ENCODE results near the gene BCAS1. TPM values are rescaled to one million over a fixed set of nuclear protein-coding genes. Genes with fewer than 3 reads are reported as not detected.

The BCAS1 gene
- total RNA-seq, 2 experiments from 2014 or later, result 0.07 to 0.17 TPM

- peaks cover 4% of the 10 kb centered on the region for H3K9me3 Mint-ChIP-seq
- CTCF ChIA-PET, result interaction anchor here (1.3 kb wide), 1 partner anchor 13 kb away, joined by 4 read pairs; no protein-coding TSS in a partner anchor
Measured at GRCh38 chr20:53947501-53948195, 122.7 kb downstream of the BCAS1 start.

GRCh38 chr20:53946106-53946505 is 124.3 kb downstream of the BCAS1 start:
- CTCF ChIA-PET, result interaction anchor here (0.7 kb wide), 1 partner anchor 56 kb away, joined by 3 read pairs; no protein-coding TSS in a partner anchor
- peaks cover 36% of the 10 kb centered on the region for H3K4me1 Mint-ChIP-seq (ENCODE audit: low read depth)

More at GRCh38 chr20:53947501-53948195, 122.7 kb downstream of the BCAS1 start:
- Mint-ChIP-seq H3K4me3 (no peak overlapping the region), H3K4me1 (ENCODE audit: low read depth) (peaks cover 33% of the 10 kb centered on the region), H3K36me3 (peaks cover 2% of the 10 kb centered on the region), H3K27ac (no peak overlapping the region), H3K27me3 (no peaks in the 10 kb centered on the region)
- no peak for DNase-seq
- POLR2A ChIA-PET, result interaction anchor here (1.0 kb wide), 1 partner anchor 338 kb away, joined by 4 read pairs; no protein-coding TSS in a partner anchor
- intact Hi-C loops (cut with micrococcal nuclease), result loop anchor here (2.0 to 10.0 kb wide), 3 partner anchors 115 to 733 kb away; no protein-coding TSS in a partner anchor

DNA sequence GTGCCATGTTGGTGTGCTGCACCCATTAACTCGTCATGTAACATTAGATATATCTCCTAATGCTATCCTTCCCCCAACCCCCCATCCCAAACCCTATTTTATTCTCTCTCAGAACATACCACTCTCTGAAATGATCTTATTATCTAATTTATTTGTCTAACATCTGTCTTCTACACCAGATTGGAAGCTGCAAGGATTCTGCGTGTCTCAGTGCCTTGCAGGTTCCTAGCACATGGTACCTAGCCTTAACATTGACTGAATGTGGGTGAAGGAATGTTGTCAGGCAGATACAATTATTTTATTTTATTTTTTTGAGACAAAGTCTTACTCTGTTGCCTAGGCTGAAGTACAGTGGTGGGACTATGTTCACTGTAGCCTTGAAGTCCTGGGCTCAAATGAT is 124.9 kb downstream of the BCAS1 start:
- Mint-ChIP-seq H3K4me1 (ENCODE audit: low read depth) (peaks cover 35% of the 10 kb centered on the region), H3K9me3 (no peaks in the 10 kb centered on the region), H3K36me3 (no peaks in the 10 kb centered on the region), H3K27ac (no peak overlapping the region), H3K27me3 (no peaks in the 10 kb centered on the region), H3K4me3 (no peak overlapping the region)
- CTCF ChIA-PET, result interaction anchor here (0.7 to 1.7 kb wide), 5 partner anchors 11 to 117 kb away, joined by 3 to 7 read pairs (median 3); no protein-coding TSS in a partner anchor
- intact Hi-C loops (cut with micrococcal nuclease), result loop anchor here (10.0 kb wide), 1 partner anchor 731 kb away; no protein-coding TSS in a partner anchor
- POLR2A ChIA-PET, result interaction anchor here (0.6 kb wide), 1 partner anchor 353 kb away, joined by 3 read pairs; no protein-coding TSS in a partner anchor
- DNase-seq, result no peak

More at GRCh38 chr20:53946106-53946505, 124.3 kb downstream of the BCAS1 start:
- no peak overlapping the region for H3K27ac Mint-ChIP-seq
- POLR2A ChIA-PET, result no interaction called here
- no peaks in the 10 kb centered on the region for H3K36me3 Mint-ChIP-seq
- no peaks in the 10 kb centered on the region for H3K27me3 Mint-ChIP-seq
- H3K4me3 Mint-ChIP-seq, result no peak overlapping the region
- no peak for DNase-seq
- no peaks in the 10 kb centered on the region for H3K9me3 Mint-ChIP-seq
- intact Hi-C loops (cut with micrococcal nuclease), result loop anchor here (10.0 kb wide), 1 partner anchor 731 kb away; no protein-coding TSS in a partner anchor

- POLR2A ChIA-PET, result interaction anchor here (0.6 kb wide), 1 partner anchor 353 kb away, joined by 3 read pairs; no protein-coding TSS in a partner anchor
- H3K4me3 Mint-ChIP-seq, result no peak overlapping the region
- no peak for DNase-seq
Measured at GRCh38 chr20:53944796-53945195, 125.6 kb downstream of the BCAS1 start.

DNA sequence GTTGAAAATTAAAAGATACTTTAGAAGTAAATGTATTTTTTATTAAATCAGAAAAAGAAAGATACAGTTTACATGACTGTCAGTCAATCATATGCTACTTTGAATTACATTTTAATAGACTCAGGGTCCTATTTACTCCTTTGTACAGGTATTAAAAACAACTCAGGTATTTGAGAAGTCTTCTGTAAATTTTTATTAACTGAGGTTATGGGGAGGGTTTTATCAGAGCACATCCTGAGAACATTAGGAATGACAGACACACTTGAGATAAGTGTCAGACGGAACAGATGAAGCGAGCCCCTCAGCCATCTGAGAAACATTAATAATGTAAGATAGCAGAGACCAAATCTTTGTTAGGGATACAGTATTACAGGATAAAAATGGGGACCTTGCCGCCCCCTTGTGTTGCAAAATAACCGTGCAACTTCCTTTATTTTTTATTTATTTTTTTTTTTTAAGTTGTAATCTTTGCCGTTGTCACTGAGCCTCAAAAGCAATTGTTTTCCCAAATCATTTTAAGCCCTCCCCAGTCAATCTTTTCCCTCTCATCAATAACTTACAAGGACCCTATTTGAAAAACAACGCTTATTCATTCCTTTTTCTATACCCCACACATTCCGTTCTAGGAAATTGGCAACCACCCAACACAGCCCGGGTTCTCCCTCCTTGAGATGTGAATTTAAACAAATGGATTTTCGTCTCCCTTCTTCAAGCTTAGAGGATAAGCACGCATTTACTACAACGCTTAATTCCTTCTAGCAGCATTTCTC is 126.7 kb downstream of the BCAS1 start:
- no peak overlapping the region for H3K4me3 Mint-ChIP-seq
- no peaks in the 10 kb centered on the region for H3K27me3 Mint-ChIP-seq
- intact Hi-C loops (cut with micrococcal nuclease), result loop anchor here (10.0 kb wide), 1 partner anchor 729 kb away; no protein-coding TSS in a partner anchor
- H3K27ac Mint-ChIP-seq, result no peak overlapping the region
- CTCF ChIA-PET, result interaction anchor here (0.8 to 1.7 kb wide), 4 partner anchors 8 to 366 kb away, joined by 3 to 7 read pairs (median 4); no protein-coding TSS in a partner anchor
- no peaks in the 10 kb centered on the region for H3K36me3 Mint-ChIP-seq
- POLR2A ChIA-PET, result no interaction called here
- no peaks in the 10 kb centered on the region for H3K9me3 Mint-ChIP-seq
- H3K4me1 Mint-ChIP-seq (ENCODE audit: low read depth), result peaks cover 28% of the 10 kb centered on the region
- DNase-seq, result peak; percentile 38

More at GRCh38 chr20:53944796-53945195, 125.6 kb downstream of the BCAS1 start:
- Mint-ChIP-seq H3K9me3 (no peaks in the 10 kb centered on the region), H3K27me3 (no peaks in the 10 kb centered on the region), H3K27ac (no peak overlapping the region), H3K4me1 (ENCODE audit: low read depth) (peaks cover 32% of the 10 kb centered on the region), H3K36me3 (no peaks in the 10 kb centered on the region)
- CTCF ChIA-PET, result interaction anchor here (0.6 to 1.7 kb wide), 8 partner anchors 10 to 367 kb away, joined by 3 to 7 read pairs (median 3); no protein-coding TSS in a partner anchor
- intact Hi-C loops (cut with micrococcal nuclease), result loop anchor here (10.0 kb wide), 1 partner anchor 730 kb away; no protein-coding TSS in a partner anchor

GRCh38 chr20:53942973-53943372 is 127.4 kb downstream of the BCAS1 start:
- POLR2A ChIA-PET, result no interaction called here
- peaks cover 22% of the 10 kb centered on the region for H3K4me1 Mint-ChIP-seq (ENCODE audit: low read depth)
- no peak overlapping the region for H3K27ac Mint-ChIP-seq
- no peaks in the 10 kb centered on the region for H3K27me3 Mint-ChIP-seq
- no peak for DNase-seq
- CTCF ChIA-PET, result no interaction called here
- H3K36me3 Mint-ChIP-seq, result no peaks in the 10 kb centered on the region
- no peak overlapping the region for H3K4me3 Mint-ChIP-seq
- intact Hi-C loops (cut with micrococcal nuclease), result loop anchor here (10.0 kb wide), 1 partner anchor 728 kb away; no protein-coding TSS in a partner anchor
- H3K9me3 Mint-ChIP-seq, result no peaks in the 10 kb centered on the region

DNA sequence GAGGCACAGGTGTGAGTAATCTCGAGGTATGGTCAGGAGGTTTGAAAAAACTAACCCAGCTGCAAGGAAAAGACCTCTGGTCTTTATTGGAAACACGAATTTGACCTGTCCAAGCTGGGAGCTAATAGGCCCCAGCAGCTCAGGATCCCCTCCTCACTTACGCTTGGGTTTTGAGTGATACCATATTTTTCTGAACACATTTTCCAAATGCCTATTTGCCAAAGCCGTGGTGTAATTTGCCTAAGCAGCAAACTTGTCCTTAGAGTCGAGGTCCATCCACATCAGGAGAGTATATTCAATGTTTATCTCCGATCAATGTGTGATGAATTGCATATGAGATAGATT is 128.0 kb downstream of the BCAS1 start:
- CTCF ChIA-PET, result interaction anchor here (1.3 to 5.5 kb wide), 2 partner anchors 17 to 363 kb away, joined by 4 to 59 read pairs; no protein-coding TSS in a partner anchor
- Mint-ChIP-seq H3K9me3 (no peaks in the 10 kb centered on the region), H3K4me1 (ENCODE audit: low read depth) (peaks cover 18% of the 10 kb centered on the region)

DNA sequence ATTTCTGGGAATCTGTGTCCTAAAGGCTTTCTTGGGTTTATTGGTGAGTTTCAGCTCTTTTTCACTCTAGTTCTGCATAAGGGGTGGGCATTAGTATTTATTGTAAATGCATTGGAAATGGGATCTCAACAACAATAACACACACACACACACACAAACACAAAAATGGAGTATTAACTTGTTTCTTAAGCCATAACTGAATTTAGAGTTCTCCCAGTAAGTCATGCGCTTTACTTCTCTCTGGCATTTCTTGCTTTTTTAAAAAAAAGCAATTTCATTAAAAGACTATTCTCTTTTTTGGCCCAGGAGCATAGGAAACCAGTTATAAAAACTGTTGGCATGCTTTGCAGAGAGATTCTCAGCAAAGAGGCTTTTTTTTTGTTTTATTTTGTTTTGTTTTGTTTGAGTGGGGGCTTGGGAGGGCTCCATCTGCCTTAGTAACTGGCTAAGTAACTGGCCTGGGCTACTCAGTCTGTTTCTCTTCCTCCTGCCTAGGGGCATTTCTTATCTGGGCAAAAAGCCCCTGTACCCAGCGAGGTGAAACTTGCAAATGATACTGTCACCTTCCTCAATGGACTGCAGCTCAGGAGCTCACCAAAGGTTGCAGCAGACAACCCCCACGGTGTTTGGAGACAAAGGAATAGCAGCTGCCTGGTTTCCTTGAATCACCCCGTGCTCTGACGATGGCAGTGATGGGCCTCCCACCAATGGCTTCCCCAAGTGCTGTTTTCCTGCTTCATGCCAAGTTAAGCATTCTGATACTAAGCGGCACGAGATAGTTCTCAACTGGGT is 128.5 kb downstream of the BCAS1 start:
- H3K4me1 Mint-ChIP-seq (ENCODE audit: low read depth), result peaks cover 18% of the 10 kb centered on the region
- DNase-seq, result no peak
- ChIA-PET CTCF (interaction anchor here (0.7 to 5.5 kb wide), 5 partner anchors 9 to 363 kb away, joined by 3 to 59 read pairs (median 4); no protein-coding TSS in a partner anchor), POLR2A (interaction anchor here (0.5 kb wide), 1 partner anchor 967 kb away, joined by 8 read pairs; no protein-coding TSS in a partner anchor)
- H3K4me3 Mint-ChIP-seq, result no peak overlapping the region
- intact Hi-C loops (cut with micrococcal nuclease), result loop anchor here (2.0 to 10.0 kb wide), 2 partner anchors 529 to 727 kb away; no protein-coding TSS in a partner anchor
- no peaks in the 10 kb centered on the region for H3K36me3 Mint-ChIP-seq
- no peaks in the 10 kb centered on the region for H3K9me3 Mint-ChIP-seq
- no peaks in the 10 kb centered on the region for H3K27me3 Mint-ChIP-seq
- no peak overlapping the region for H3K27ac Mint-ChIP-seq

More for the DNA sequence above, 128.0 kb downstream of the BCAS1 start:
- DNase-seq, result no peak
- POLR2A ChIA-PET, result interaction anchor here (0.5 kb wide), 1 partner anchor 968 kb away, joined by 8 read pairs; no protein-coding TSS in a partner anchor
- no peaks in the 10 kb centered on the region for H3K27me3 Mint-ChIP-seq
- H3K36me3 Mint-ChIP-seq, result no peaks in the 10 kb centered on the region
- no peak overlapping the region for H3K4me3 Mint-ChIP-seq
- intact Hi-C loops (cut with micrococcal nuclease), result loop anchor here (10.0 kb wide), 1 partner anchor 728 kb away; no protein-coding TSS in a partner anchor
- no peak overlapping the region for H3K27ac Mint-ChIP-seq

DNA sequence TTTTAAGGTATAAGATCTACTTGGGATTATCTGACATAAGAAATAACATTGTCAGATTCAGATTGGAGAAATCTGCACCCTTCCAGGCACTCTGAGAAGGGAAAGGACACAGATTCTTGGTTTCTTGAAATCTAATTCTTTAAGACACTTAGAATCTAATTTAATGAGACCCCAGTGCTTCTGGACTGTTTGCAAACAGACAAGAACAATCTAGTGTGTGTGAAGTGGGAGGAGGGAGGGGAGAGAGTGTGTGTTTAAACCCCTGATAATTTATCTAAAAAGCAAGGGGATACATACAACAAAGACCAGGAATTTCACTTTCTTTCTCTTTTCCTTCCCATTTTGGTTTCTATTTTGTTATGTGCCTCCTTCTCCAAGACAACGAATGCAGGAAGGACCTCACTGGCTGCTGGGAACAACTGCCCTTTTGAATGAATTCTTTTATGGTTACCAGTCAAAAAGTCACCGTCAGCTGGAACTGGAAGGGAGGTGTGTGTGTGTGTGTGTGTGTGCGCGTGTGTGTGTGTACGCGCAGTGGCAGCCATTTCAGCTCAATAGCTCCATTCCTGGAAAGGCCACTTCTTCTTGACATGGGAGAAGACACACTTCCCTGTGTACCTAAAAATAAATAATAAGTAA is 129.4 kb downstream of the BCAS1 start:
- H3K27me3 Mint-ChIP-seq, result no peaks in the 10 kb centered on the region

GRCh38 chr20:53940360-53940702 is 130.1 kb downstream of the BCAS1 start:
- Mint-ChIP-seq H3K27ac (no peak overlapping the region), H3K27me3 (no peaks in the 10 kb centered on the region), H3K4me1 (ENCODE audit: low read depth) (peaks cover 22% of the 10 kb centered on the region), H3K36me3 (no peaks in the 10 kb centered on the region), H3K4me3 (no peak overlapping the region), H3K9me3 (no peaks in the 10 kb centered on the region)
- CTCF ChIA-PET, result interaction anchor here (0.6 to 5.5 kb wide), 37 partner anchors 9 to 910 kb away, joined by 3 to 59 read pairs (median 4); no protein-coding TSS in a partner anchor
- intact Hi-C loops (cut with micrococcal nuclease), result loop anchor here (2.0 to 10.0 kb wide), 2 partner anchors 528 to 726 kb away; no protein-coding TSS in a partner anchor
- POLR2A ChIA-PET, result interaction anchor here (0.9 to 1.4 kb wide), 3 partner anchors 14 to 361 kb away, joined by 3 to 7 read pairs (median 5); no protein-coding TSS in a partner anchor
- DNase-seq, result no peak

More for the DNA sequence above, 129.4 kb downstream of the BCAS1 start:
- intact Hi-C loops (cut with micrococcal nuclease), result loop anchor here (2.0 to 10.0 kb wide), 2 partner anchors 528 to 726 kb away; no protein-coding TSS in a partner anchor
- POLR2A ChIA-PET, result no interaction called here
- Mint-ChIP-seq H3K36me3 (no peaks in the 10 kb centered on the region), H3K9me3 (no peaks in the 10 kb centered on the region), H3K4me3 (no peak overlapping the region), H3K27ac (no peak overlapping the region), H3K4me1 (ENCODE audit: low read depth) (peaks cover 18% of the 10 kb centered on the region)
- CTCF ChIA-PET, result interaction anchor here (0.9 to 5.5 kb wide), 8 partner anchors 10 to 362 kb away, joined by 3 to 59 read pairs (median 6); no protein-coding TSS in a partner anchor
- DNase-seq, result no peak
